WTC11 (cell line): ENCODE measurements around the gene ZNF414. TPM values are rescaled to one million over a fixed set of nuclear protein-coding genes. Genes with fewer than 3 reads are reported as not detected.

Experiments used
- ATAC-seq: fragments of 200-7000 bp; cut with Tn5 transposase; 2 replicates; pipeline ENCODE4 v1.10.0; 2021; ENCODE audit warnings: mild to moderate bottlenecking, moderate library complexity
- CTCF ChIA-PET: fragments of 300-600 bp; sonication (Branson Sonifier 250); formaldehyde crosslinking; loops from one replicate; lab custom pipeline; 2021; ENCODE audit warnings: antibody characterized with exemption; lab: Charles Lee
- POLR2A ChIA-PET: fragments of 350-600 bp; sonication (Branson Sonifier 250); formaldehyde crosslinking; loops from one replicate; lab custom pipeline; 2021; ENCODE audit warnings: antibody characterized with exemption; lab: Charles Lee
- DNase-seq: peaks from one replicate; pipeline ENCODE4 v3.0.0; 2021; ENCODE audit warnings: low spot score
- H3K27ac Mint-ChIP-seq: 2 replicates; pipeline ENCODE4 v1.8.0; 2021; ENCODE audit warnings: mixed read lengths
- H3K27me3 Mint-ChIP-seq: 2 replicates; pipeline ENCODE4 v1.8.0; 2021; ENCODE audit warnings: low read depth, mild to moderate bottlenecking, moderate library complexity, mixed read lengths
- H3K36me3 Mint-ChIP-seq: 2 replicates; pipeline ENCODE4 v1.8.0; 2021; ENCODE audit warnings: mixed read lengths
- H3K4me1 Mint-ChIP-seq: 2 replicates; pipeline ENCODE4 v1.8.0; 2022; ENCODE audit warnings: mixed read lengths
- H3K4me3 Mint-ChIP-seq: 2 replicates; pipeline ENCODE4 v1.8.0; 2021; ENCODE audit warnings: mild to moderate bottlenecking, moderate library complexity, mixed read lengths
- H3K9me3 Mint-ChIP-seq: 2 replicates; pipeline ENCODE4 v1.8.0; 2021; ENCODE audit warnings: mixed read lengths
- CBFB ChIP-seq: sonication (generic); formaldehyde crosslinking; IDR thresholded peaks from 2 replicates; pipeline ENCODE4 v1.8.1; 2022; ENCODE audit warnings: mild to moderate bottlenecking, low read depth, missing genetic modification reagents
- CDX4 ChIP-seq: fragments of 250-450 bp; sonication (Bioruptor Pico); IDR thresholded peaks from 2 replicates; pipeline ENCODE4 v1.9.0; 2021; ENCODE audit warnings: moderate library complexity, mild to moderate bottlenecking, inconsistent platforms, borderline replicate concordance
- EMX1 ChIP-seq: fragments of 250-450 bp; sonication (Bioruptor Pico); IDR thresholded peaks from 2 replicates; pipeline ENCODE4 v1.8.0; 2021; ENCODE audit warnings: mild to moderate bottlenecking
- ERG ChIP-seq: fragments of 250-450 bp; sonication (Bioruptor Pico); IDR thresholded peaks from 2 replicates; pipeline ENCODE4 v1.8.0; 2021; ENCODE audit warnings: mild to moderate bottlenecking
- FOXJ3 ChIP-seq: sonication (generic); formaldehyde crosslinking; IDR thresholded peaks from 2 replicates; pipeline ENCODE4 v1.9.0; 2021; ENCODE audit warnings: missing genetic modification reagents, mild to moderate bottlenecking, borderline replicate concordance
- FOXP4 ChIP-seq: sonication (generic); formaldehyde crosslinking; IDR thresholded peaks from 2 replicates; pipeline ENCODE4 v1.8.0; 2022; ENCODE audit warnings: mild to moderate bottlenecking, missing genetic modification reagents
- HMGA2 ChIP-seq: fragments of 250-450 bp; sonication (Bioruptor Pico); IDR thresholded peaks from 2 replicates; pipeline ENCODE4 v1.4.0; 2021; ENCODE audit warnings: mild to moderate bottlenecking, moderate library complexity
- MXD4 ChIP-seq: fragments of 250-450 bp; sonication (Bioruptor Pico); IDR thresholded peaks from 2 replicates; pipeline ENCODE4 v1.8.0; 2021; ENCODE audit warnings: mild to moderate bottlenecking, moderate library complexity, borderline replicate concordance
- MYBL2 ChIP-seq: sonication (generic); formaldehyde crosslinking; IDR thresholded peaks from 2 replicates; pipeline ENCODE4 v1.8.1; 2023; ENCODE audit warnings: mild to moderate bottlenecking, moderate library complexity, missing genetic modification reagents
- NFYB ChIP-seq: sonication (generic); formaldehyde crosslinking; conservative IDR thresholded peaks from 2 replicates; pipeline ENCODE4 v1.8.0; 2022; ENCODE audit warnings: low read depth, missing genetic modification reagents
- PREB ChIP-seq: sonication (generic); formaldehyde crosslinking; IDR thresholded peaks from 2 replicates; pipeline ENCODE4 v1.8.1; 2022; ENCODE audit warnings: mild to moderate bottlenecking, missing genetic modification reagents, moderate library complexity, borderline replicate concordance
- STAT6 ChIP-seq: sonication (generic); formaldehyde crosslinking; conservative IDR thresholded peaks from 2 replicates; pipeline ENCODE4 v1.8.1; 2023; ENCODE audit warnings: mild to moderate bottlenecking, low read depth, missing genetic modification reagents, moderate library complexity
- TEAD1 ChIP-seq: sonication (generic); formaldehyde crosslinking; IDR thresholded peaks from 2 replicates; pipeline ENCODE4 v1.8.0; 2022; ENCODE audit warnings: mild to moderate bottlenecking, missing genetic modification reagents
- TP53 ChIP-seq: sonication (generic); formaldehyde crosslinking; IDR thresholded peaks from 2 replicates; pipeline ENCODE4 v1.8.1; 2023; ENCODE audit warnings: mild to moderate bottlenecking, missing genetic modification reagents
- USF1 ChIP-seq: sonication (generic); formaldehyde crosslinking; IDR thresholded peaks from 2 replicates; pipeline ENCODE4 v1.8.0; 2022; ENCODE audit warnings: mild to moderate bottlenecking, missing genetic modification reagents
- ZBTB21 ChIP-seq: sonication (generic); formaldehyde crosslinking; IDR thresholded peaks from 2 replicates; pipeline ENCODE4 v1.8.1; 2023; ENCODE audit warnings: mild to moderate bottlenecking, missing genetic modification reagents, borderline replicate concordance
- ZBTB43 ChIP-seq: sonication (generic); formaldehyde crosslinking; IDR thresholded peaks from 2 replicates; pipeline ENCODE4 v1.8.1; 2023; ENCODE audit warnings: mild to moderate bottlenecking, missing genetic modification reagents
- ZMAT4 ChIP-seq: fragments of 250-450 bp; sonication (Bioruptor Pico); IDR thresholded peaks from 2 replicates; pipeline ENCODE4 v1.9.0; 2021; ENCODE audit warnings: mild to moderate bottlenecking
- ZNF138 ChIP-seq: sonication (generic); formaldehyde crosslinking; conservative IDR thresholded peaks from 2 replicates; pipeline ENCODE4 v1.8.1; 2022; ENCODE audit warnings: mild to moderate bottlenecking, moderate library complexity, missing genetic modification reagents
- ZNF232 ChIP-seq: sonication (generic); formaldehyde crosslinking; IDR thresholded peaks from 2 replicates; pipeline ENCODE4 v1.8.0; 2022; ENCODE audit warnings: mild to moderate bottlenecking, missing genetic modification reagents
- ZNF263 ChIP-seq: sonication (generic); formaldehyde crosslinking; IDR thresholded peaks from 2 replicates; pipeline ENCODE4 v1.8.1; 2022; ENCODE audit warnings: low read depth, mild to moderate bottlenecking, moderate library complexity, missing genetic modification reagents
- ZNF396 ChIP-seq: fragments of 250-450 bp; sonication (Bioruptor Pico); IDR thresholded peaks from 2 replicates; pipeline ENCODE4 v1.8.0; 2021; ENCODE audit warnings: mild to moderate bottlenecking, moderate library complexity, borderline replicate concordance
- ZNF425 ChIP-seq: fragments of 250-450 bp; sonication (Bioruptor Pico); conservative IDR thresholded peaks from 2 replicates; pipeline ENCODE4 v1.9.0; 2021; ENCODE audit warnings: mild to moderate bottlenecking
- total RNA-seq: library from RNA; stranded (reverse); gene quantifications from 3 replicates; pipeline ENCODE4 v1.2.3, GENCODE V29; 2021

ZNF414 gene
- total RNA-seq, 1 experiment from 2014 or later: 38.2 TPM

- TF ChIP-seq ZNF425 (no peak), STAT6 (CRISPR knock-in tag) (no peak), ZNF263 (no peak), HMGA2 (CRISPR knock-in tag) (no peak), ZBTB21 (CRISPR knock-in tag) (no peak), MXD4 (CRISPR knock-in tag) (no peak), ZNF396 (CRISPR knock-in tag) (no peak), CDX4 (CRISPR knock-in tag) (no peak)
Measured at GRCh38 chr19:8462571-8462970, 51.4 kb downstream of the ZNF414 start (continued).

GRCh38 chr19:8461891-8462290 is 52.1 kb downstream of the ZNF414 start:
- H3K36me3 Mint-ChIP-seq: peaks cover 57% of the 10 kb centered on the region
- peak overlapping the region; percentile 88 for H3K27ac Mint-ChIP-seq
- POLR2A ChIA-PET: interaction anchor here (0.6 to 0.9 kb wide), 2 partner anchors 41 to 52 kb away, joined by 3 to 4 read pairs; no protein-coding TSS in a partner anchor
- TF ChIP-seq NFYB (CRISPR knock-in tag): no peak
- no peak for TF ChIP-seq MYBL2 (CRISPR knock-in tag)
- TF ChIP-seq ZBTB43 (CRISPR knock-in tag): no peak
- no peak for TF ChIP-seq TP53 (CRISPR knock-in tag)
- no peak for TF ChIP-seq FOXP4 (CRISPR knock-in tag)
- no peak for TF ChIP-seq ZNF232 (CRISPR knock-in tag)
- no peak for TF ChIP-seq TEAD1 (CRISPR knock-in tag)
- TF ChIP-seq USF1 (CRISPR knock-in tag): no peak
- no peak for TF ChIP-seq CBFB (CRISPR knock-in tag)
- TF ChIP-seq EMX1: no peak
- TF ChIP-seq ERG: no peak
- no peak for TF ChIP-seq PREB (CRISPR knock-in tag)
- TF ChIP-seq FOXJ3 (CRISPR knock-in tag): no peak
- no peak for TF ChIP-seq ZMAT4
- no peak for TF ChIP-seq CDX4 (CRISPR knock-in tag)
- TF ChIP-seq ZNF138 (CRISPR knock-in tag): no peak

More at GRCh38 chr19:8461891-8462290, 52.1 kb downstream of the ZNF414 start:
- H3K9me3 Mint-ChIP-seq: no peaks in the 10 kb centered on the region
- no peak overlapping the region for H3K4me3 Mint-ChIP-seq
- DNase-seq (no peak), ATAC-seq (no peak)
- no peaks in the 10 kb centered on the region for H3K27me3 Mint-ChIP-seq
- CTCF ChIA-PET: interaction anchor here (0.5 to 1.3 kb wide), 4 partner anchors 49 to 161 kb away, joined by 3 to 9 read pairs (median 5); partner anchors contain the start of gene MARCHF2
- peaks cover 60% of the 10 kb centered on the region for H3K4me1 Mint-ChIP-seq
